CD14-positive monocyte (primary cell): Measurements from ENCODE around the gene TMEFF2. TPM values are rescaled to one million over a fixed set of nuclear protein-coding genes. Genes with fewer than 3 reads are reported as not detected.

Experiments used
- DNase-seq, 3 donors: peaks; one replicate each; pipeline ENCODE4 v3.0.0-alpha.2; 2011 to 2022
- H2AFZ ChIP-seq: 2 replicates; pipeline ENCODE4 v1.6.0; 2012; ENCODE audit warnings: mild to moderate bottlenecking, low read depth, low read length, inconsistent platforms; ENCODE audit not compliant: insufficient read depth, poor library complexity, severe bottlenecking
- H3K27ac ChIP-seq, 2 donors: 1 replicate in 1 of 2; 2 replicates in 1 of 2; pipeline ENCODE4 v1.5.1; 2012 to 2013; ENCODE audit warnings: low read length in 2 of 2, control low read depth in 1 of 2, inconsistent platforms in 1 of 2, low read depth in 1 of 2, mild to moderate bottlenecking in 1 of 2
- H3K27me3 ChIP-seq, 2 donors: one replicate each; pipeline versions ENCODE4 v1.6.0 to v1.6.1; 2011 to 2013; ENCODE audit warnings: low read length in 2 of 2; ENCODE audit not compliant: control insufficient read depth in 2 of 2, insufficient read depth in 2 of 2
- H3K36me3 ChIP-seq, 2 donors: replicated peaks in 1 of 2; 1 replicate in 1 of 2; 2 replicates in 1 of 2; pipeline versions ENCODE4 v1.5.1 to v1.6.1; 2012 to 2013; ENCODE audit warnings: low read length in 2 of 2, control low read depth in 1 of 2, inconsistent platforms in 1 of 2, mild to moderate bottlenecking in 1 of 2; ENCODE audit not compliant: insufficient read depth in 2 of 2, control insufficient read depth in 1 of 2
- H3K4me1 ChIP-seq, 2 donors: 1 replicate in 1 of 2; 2 replicates in 1 of 2; pipeline versions ENCODE4 v1.5.1 to v1.6.1; 2012 to 2013; ENCODE audit warnings: low read length in 2 of 2, control low read depth in 1 of 2, inconsistent platforms in 1 of 2, mild to moderate bottlenecking in 1 of 2, moderate library complexity in 1 of 2; ENCODE audit not compliant: insufficient read depth in 2 of 2, control insufficient read depth in 1 of 2
- H3K4me2 ChIP-seq: replicated peaks from 2 replicates; pipeline ENCODE3; 2012; ENCODE audit warnings: low read length, moderate library complexity, mild to moderate bottlenecking; ENCODE audit not compliant: poor library complexity, severe bottlenecking; ENCODE audit errors: extremely low read depth
- H3K4me3 ChIP-seq, 3 experiments: fragments of 200-600 bp in 1 of 3; sonication (generic) in 1 of 3; replicated peaks in 1 of 3; 1 replicate in 2 of 3; 2 replicates in 1 of 3; pipeline ENCODE4 v1.5.1; 2011 to 2013; ENCODE audit warnings: low read length in 3 of 3, mild to moderate bottlenecking in 3 of 3, control low read depth in 2 of 3, low read depth in 2 of 3, inconsistent platforms in 1 of 3, moderate library complexity in 1 of 3
- H3K79me2 ChIP-seq: 2 replicates; pipeline ENCODE4 v1.6.0; 2012; ENCODE audit warnings: mild to moderate bottlenecking, control low read depth, inconsistent platforms, low read length, moderate library complexity; ENCODE audit not compliant: insufficient read depth
- H3K9ac ChIP-seq: 2 replicates; pipeline ENCODE4 v1.6.0; 2017; ENCODE audit warnings: low read length, mild to moderate bottlenecking; ENCODE audit not compliant: insufficient read depth, poor library complexity, severe bottlenecking
- H3K9me3 ChIP-seq, 2 donors: replicated peaks in 1 of 2; 1 replicate in 1 of 2; 2 replicates in 1 of 2; pipeline versions ENCODE4 v1.5.1 to v1.6.1; 2012 to 2013; ENCODE audit warnings: low read length in 2 of 2, control low read depth in 1 of 2; ENCODE audit not compliant: control insufficient read depth in 1 of 2, insufficient read depth in 1 of 2
- H4K20me1 ChIP-seq: 2 replicates; pipeline ENCODE4 v1.6.0; 2012; ENCODE audit warnings: mild to moderate bottlenecking, low read length, control low read depth, moderate library complexity; ENCODE audit not compliant: insufficient read depth
- H3K27ac Mint-ChIP-seq, 7 donors: one replicate each; pipeline ENCODE4 v1.8.0; 2020; ENCODE audit warnings: mild to moderate bottlenecking in 7 of 7, mixed read lengths in 7 of 7, moderate library complexity in 6 of 7, inconsistent platforms in 2 of 7
- H3K27me3 Mint-ChIP-seq, 3 donors: one replicate each; pipeline ENCODE4 v1.8.0; 2021 to 2022; ENCODE audit warnings: low read depth in 3 of 3, mild to moderate bottlenecking in 3 of 3, mixed read lengths in 3 of 3, moderate library complexity in 3 of 3, inconsistent platforms in 1 of 3
- H3K36me3 Mint-ChIP-seq, 2 donors: one replicate each; pipeline ENCODE4 v1.8.0; 2020; ENCODE audit warnings: mixed read lengths in 2 of 2, inconsistent platforms in 1 of 2, mild to moderate bottlenecking in 1 of 2
- H3K4me1 Mint-ChIP-seq: one replicate; pipeline ENCODE4 v1.8.0; 2020; ENCODE audit warnings: mild to moderate bottlenecking, mixed read lengths
- H3K4me3 Mint-ChIP-seq, 2 donors: one replicate each; pipeline ENCODE4 v1.8.0; 2020; ENCODE audit warnings: mild to moderate bottlenecking in 2 of 2, mixed read lengths in 2 of 2, moderate library complexity in 1 of 2
- H3K9me3 Mint-ChIP-seq, 7 donors: one replicate each; pipeline ENCODE4 v1.8.0; 2020 to 2022; ENCODE audit warnings: mixed read lengths in 7 of 7, mild to moderate bottlenecking in 6 of 7, moderate library complexity in 6 of 7, inconsistent platforms in 2 of 7
- CTCF ChIP-seq: fragments of 200-600 bp; IDR thresholded peaks from one replicate; pipeline ENCODE4 v1.8.0; 2022; ENCODE audit warnings: antibody characterized with exemption, mild to moderate bottlenecking
- WGBS: methylation state at CpG from one replicate; pipeline ENCODE4 v1.1.5; 2013; ENCODE audit warnings: missing lambda C conversion rate; ENCODE audit not compliant: insufficient coverage; 5-methylcytosine and 5-hydroxymethylcytosine counted together
- intact Hi-C, 2 donors: fragments of 100-400 bp; cut with micrococcal nuclease; formaldehyde crosslinking; loops; one replicate each; pipeline versions ENCODE4 v1.15.0 to v1.15.1; 2023
- polyA plus RNA-seq, 3 donors: library from polyadenylated mRNA; depleted of rRNA in 1 of 3; unstranded in 2 of 3; stranded (reverse) in 1 of 3; fragments of 300-500 nt in 2 of 3; fragments of >200 nt in 1 of 3; fragmentation: Illumina TruSeq in 2 of 3; gene quantifications; 1 replicate in 2 of 3; 2 replicates in 1 of 3; pipeline ENCODE4 v1.2.3, GENCODE V29; 2012 to 2021

The TMEFF2 gene
- polyA plus RNA-seq, 3 donors, result not detected

DNA sequence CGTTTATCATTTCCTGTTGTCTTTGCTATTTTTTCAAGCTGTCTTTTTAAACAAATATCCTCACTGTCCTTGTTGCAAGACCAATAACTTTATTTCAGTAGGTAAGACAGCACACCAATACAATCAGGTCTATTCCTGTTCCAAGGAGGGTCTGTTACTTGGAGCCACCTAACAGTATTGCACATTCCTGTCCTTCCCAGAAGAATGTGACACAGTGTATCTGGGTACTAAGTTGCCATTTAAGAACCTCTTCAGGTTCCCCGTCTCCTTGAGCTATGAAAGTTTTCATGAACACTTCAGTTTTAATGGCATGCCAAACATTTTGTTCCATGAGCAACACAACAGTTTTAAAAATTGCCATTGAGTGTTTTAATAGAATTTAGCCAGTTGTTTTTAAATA is 209.0 kb downstream of the TMEFF2 start:
- DNase-seq, result no peak
- no peak overlapping the region for H2AFZ ChIP-seq
- H3K36me3 Mint-ChIP-seq, result no peaks in the 10 kb centered on the region
- peaks cover 0 to 2% (median 0%) of the 10 kb centered on the region in 3 donors for H3K27me3 Mint-ChIP-seq
- no peaks in the 10 kb centered on the region for H3K36me3 ChIP-seq
- no peak overlapping the region for H3K27ac ChIP-seq
- no peak for TF ChIP-seq CTCF
- intact Hi-C loops, result no loop called here
- no peak overlapping the region for H3K4me3 ChIP-seq
- no peaks in the 10 kb centered on the region for H3K79me2 ChIP-seq
- H3K9me3 Mint-ChIP-seq, result peaks cover 0 to 3% (median 0%) of the 10 kb centered on the region in 7 donors
- H3K9ac ChIP-seq, result no peak overlapping the region
- no peak overlapping the region for H3K4me2 ChIP-seq
- H4K20me1 ChIP-seq, result no peaks in the 10 kb centered on the region
- no peaks in the 10 kb centered on the region for H3K4me1 ChIP-seq
- 100% methylated on average over 1 of the region's 2 CpGs for WGBS
- H3K9me3 ChIP-seq, result no peaks in the 10 kb centered on the region
- no peak overlapping the region for H3K27ac Mint-ChIP-seq
- no peaks in the 10 kb centered on the region for H3K4me1 Mint-ChIP-seq
- H3K4me3 Mint-ChIP-seq, result no peak overlapping the region
- no peaks in the 10 kb centered on the region for H3K27me3 ChIP-seq

- Histone ChIP-seq H4K20me1 (no peaks in the 10 kb centered on the region), H3K79me2 (no peaks in the 10 kb centered on the region), H3K4me3 (no peak overlapping the region), H3K27me3 (no peaks in the 10 kb centered on the region), H3K36me3 (no peaks in the 10 kb centered on the region), H3K9ac (no peak overlapping the region), H3K4me2 (no peak overlapping the region), H3K9me3 (no peaks in the 10 kb centered on the region), H2AFZ (no peak overlapping the region), H3K4me1 (no peaks in the 10 kb centered on the region), H3K27ac (no peak overlapping the region)
- TF ChIP-seq CTCF, result no peak
- no peaks in the 10 kb centered on the region for H3K4me1 Mint-ChIP-seq
- peaks cover 0 to 3% (median 0%) of the 10 kb centered on the region in 7 donors for H3K9me3 Mint-ChIP-seq
- H3K27ac Mint-ChIP-seq, result no peak overlapping the region
- no peak for DNase-seq
- intact Hi-C loops, result no loop called here
- no peaks in the 10 kb centered on the region for H3K36me3 Mint-ChIP-seq
- H3K4me3 Mint-ChIP-seq, result no peak overlapping the region
- WGBS, result no CpG with 5 or more reads among the region's 1 CpG
- no peaks in the 10 kb centered on the region for H3K27me3 Mint-ChIP-seq
Observed at GRCh38 chr2:191983591-191983990, 211.1 kb downstream of the TMEFF2 start.
